GM10847 (cell line): Measurements from ENCODE around the gene UGT8.

Source experiments
- POLR2A ChIP-seq: IDR thresholded peaks from 2 replicates; pipeline ENCODE4 v1.6.1; 2011; ENCODE audit not compliant: insufficient read length; ENCODE audit errors: extremely low read depth

The UGT8 gene

GRCh38 chr4:114599903-114600552, 1.4 kb downstream of the UGT8 start:
- no peak for TF ChIP-seq POLR2A

GRCh38 chr4:114600672-114601071, 2.1 kb downstream of the UGT8 start:
- no peak for TF ChIP-seq POLR2A

GRCh38 chr4:114601304-114602052, 2.9 kb downstream of the UGT8 start:
- TF ChIP-seq POLR2A, result no peak

GRCh38 chr4:114603497-114603896, 4.9 kb downstream of the UGT8 start:
- no peak for TF ChIP-seq POLR2A

GRCh38 chr4:114606245-114606644, 7.6 kb downstream of the UGT8 start:
- no peak for TF ChIP-seq POLR2A

GRCh38 chr4:114607056-114607455, 8.4 kb downstream of the UGT8 start:
- TF ChIP-seq POLR2A, result no peak

- no peak for TF ChIP-seq POLR2A
Observed at GRCh38 chr4:114613560-114613959, 15.0 kb downstream of the UGT8 start.

- no peak for TF ChIP-seq POLR2A
Observed at GRCh38 chr4:114615435-114615834, 16.8 kb downstream of the UGT8 start.

GRCh38 chr4:114626196-114626595, 27.6 kb downstream of the UGT8 start:
- TF ChIP-seq POLR2A, result no peak

- TF ChIP-seq POLR2A, result no peak
Observed at GRCh38 chr4:114636192-114636935, 37.8 kb downstream of the UGT8 start.

- no peak for TF ChIP-seq POLR2A
Observed at GRCh38 chr4:114642173-114642780, 43.7 kb downstream of the UGT8 start.

- no peak for TF ChIP-seq POLR2A
Observed at GRCh38 chr4:114649908-114650307, 51.3 kb downstream of the UGT8 start.

GRCh38 chr4:114653675-114654074, 55.1 kb downstream of the UGT8 start:
- no peak for TF ChIP-seq POLR2A

- no peak for TF ChIP-seq POLR2A
Observed at GRCh38 chr4:114654592-114654991, 56.0 kb downstream of the UGT8 start.

GRCh38 chr4:114658179-114658578, 59.6 kb downstream of the UGT8 start:
- TF ChIP-seq POLR2A, result no peak

GRCh38 chr4:114658776-114659175, 60.2 kb downstream of the UGT8 start:
- TF ChIP-seq POLR2A, result no peak
